Mucosa of descending colon (tissue), 3 donors: ENCODE data around the gene ZNF618. TPM values are rescaled to one million over a fixed set of nuclear protein-coding genes. Genes with fewer than 3 reads are reported as not detected.

Experiments used
- ATAC-seq: fragments of 200-7000 bp; cut with Tn5 transposase; one replicate; pipeline ENCODE4 v1.9.1; 2020; ENCODE audit warnings: mild to moderate bottlenecking, moderate library complexity
- DNase-seq, 3 donors: peaks; one replicate each; pipeline ENCODE4 v3.0.0-alpha.2; 2020
- H3K36me3 ChIP-seq: fragments of 200-600 bp; one replicate; pipeline ENCODE4 v1.8.0; 2021; ENCODE audit warnings: low read depth, mild to moderate bottlenecking
- H3K4me1 ChIP-seq: fragments of 200-600 bp; one replicate; pipeline ENCODE4 v1.8.0; 2021; ENCODE audit warnings: low read depth, mild to moderate bottlenecking
- H3K4me3 ChIP-seq: fragments of 200-600 bp; one replicate; pipeline ENCODE4 v1.8.0; 2021; ENCODE audit warnings: mild to moderate bottlenecking
- H3K9me3 ChIP-seq: fragments of 200-600 bp; one replicate; pipeline ENCODE4 v1.8.0; 2021; ENCODE audit warnings: mild to moderate bottlenecking
- intact Hi-C, 2 donors: fragments of 100-400 bp; cut with DNase I in 1 of 2; cut with micrococcal nuclease in 1 of 2; formaldehyde crosslinking; loops; one replicate each; pipeline versions ENCODE4 v1.11.0 to v1.11.1; 2022; cut with DNase I, micrococcal nuclease
- total RNA-seq, 3 donors: library from RNA; stranded (reverse); fragmentation: NEBNext Ultra II Directional in 2 of 3; extraction: Animal tissue kit (Norgen Biotek cat#: 25700) in 2 of 3; gene quantifications; one replicate each; pipeline versions ENCODE4 v1.2.1 to v1.2.4, GENCODE V29; 2021 to 2023
- TF ChIP-seq, protein P1 (sequence below): fragments of 200-600 bp; IDR thresholded peaks from one replicate; pipeline ENCODE4 v1.8.0; 2022; ENCODE audit warnings: antibody characterized with exemption, mild to moderate bottlenecking
- donor health status: DM: no; HTN: no; CAD: no; lungs with moderate emphysema.
- donor health status: DM: no; HTN: no; CAD: no.
- donor health status: DM: no; HTN: yes; CAD: no.

Gene ZNF618
- total RNA-seq, 3 donors from 2014 or later = 2.7 to 6.2 (median 3.7) TPM

GRCh38 chr9:113882636-113883164 lies 6.6 kb downstream of the ZNF618 start:
- Histone ChIP-seq H3K9me3 (no peaks in the 10 kb centered on the region), H3K36me3 (no peaks in the 10 kb centered on the region), H3K4me3 (no peak overlapping the region), H3K4me1 (no peaks in the 10 kb centered on the region)
- TF ChIP-seq, protein P1, sequence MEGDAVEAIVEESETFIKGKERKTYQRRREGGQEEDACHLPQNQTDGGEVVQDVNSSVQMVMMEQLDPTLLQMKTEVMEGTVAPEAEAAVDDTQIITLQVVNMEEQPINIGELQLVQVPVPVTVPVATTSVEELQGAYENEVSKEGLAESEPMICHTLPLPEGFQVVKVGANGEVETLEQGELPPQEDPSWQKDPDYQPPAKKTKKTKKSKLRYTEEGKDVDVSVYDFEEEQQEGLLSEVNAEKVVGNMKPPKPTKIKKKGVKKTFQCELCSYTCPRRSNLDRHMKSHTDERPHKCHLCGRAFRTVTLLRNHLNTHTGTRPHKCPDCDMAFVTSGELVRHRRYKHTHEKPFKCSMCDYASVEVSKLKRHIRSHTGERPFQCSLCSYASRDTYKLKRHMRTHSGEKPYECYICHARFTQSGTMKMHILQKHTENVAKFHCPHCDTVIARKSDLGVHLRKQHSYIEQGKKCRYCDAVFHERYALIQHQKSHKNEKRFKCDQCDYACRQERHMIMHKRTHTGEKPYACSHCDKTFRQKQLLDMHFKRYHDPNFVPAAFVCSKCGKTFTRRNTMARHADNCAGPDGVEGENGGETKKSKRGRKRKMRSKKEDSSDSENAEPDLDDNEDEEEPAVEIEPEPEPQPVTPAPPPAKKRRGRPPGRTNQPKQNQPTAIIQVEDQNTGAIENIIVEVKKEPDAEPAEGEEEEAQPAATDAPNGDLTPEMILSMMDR = no peak
- ATAC-seq (no peak), DNase-seq (no peak)
- intact Hi-C loops = loop anchor here in 1 of 2 donors (10.0 kb wide), 1 partner anchor 228 kb away; no protein-coding TSS in a partner anchor

DNA sequence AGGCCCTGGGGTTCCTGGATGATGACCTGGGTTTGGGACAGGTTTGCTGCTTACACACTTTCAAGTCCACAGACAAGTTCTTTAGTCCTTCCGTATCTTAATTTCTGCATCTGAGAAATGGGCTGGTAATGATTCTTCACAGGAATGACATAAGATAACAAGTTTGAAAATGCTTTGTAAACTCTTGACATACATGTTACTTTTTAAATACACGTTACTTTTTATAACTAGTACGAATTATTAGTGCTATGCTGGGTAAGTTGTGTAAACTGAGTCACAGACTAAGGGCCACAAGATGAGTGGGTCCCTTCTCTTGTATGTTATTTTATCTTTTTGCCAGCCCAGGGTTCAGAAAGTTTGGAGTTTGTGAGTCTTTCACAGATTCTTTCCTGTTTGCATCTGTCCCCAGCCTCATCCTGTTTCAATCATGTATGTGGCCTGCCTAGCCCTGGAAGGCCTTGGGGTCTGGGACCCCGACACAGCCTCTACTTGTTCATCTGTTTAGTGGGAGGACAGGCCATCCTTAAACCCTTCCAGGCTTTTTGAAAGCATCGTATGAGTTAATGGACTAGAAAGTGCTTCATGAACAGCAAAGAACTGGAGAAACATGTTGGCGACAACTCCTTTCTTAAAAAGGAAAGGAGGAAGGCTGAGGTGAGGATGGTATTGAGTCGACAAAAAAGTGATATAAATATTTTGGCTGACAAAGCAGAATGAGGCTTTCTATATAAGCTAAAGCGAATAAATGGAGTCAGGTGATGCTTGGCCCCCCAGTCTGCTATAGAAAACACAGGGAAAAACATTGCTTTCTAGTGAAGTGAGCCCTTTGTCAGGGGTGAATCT lies 9.3 kb downstream of the ZNF618 start:
- Histone ChIP-seq H3K9me3 (no peaks in the 10 kb centered on the region), H3K4me3 (no peak overlapping the region), H3K36me3 (no peaks in the 10 kb centered on the region), H3K4me1 (no peaks in the 10 kb centered on the region)
- DNase-seq (no peak), ATAC-seq (no peak)
- TF ChIP-seq, protein P1 = no peak
- intact Hi-C loops = loop anchor here in 1 of 2 donors (10.0 kb wide), 1 partner anchor 231 kb away; no protein-coding TSS in a partner anchor

GRCh38 chr9:113886026-113886369 lies 9.9 kb downstream of the ZNF618 start:
- no peak overlapping the region for H3K4me3 ChIP-seq
- ATAC-seq = peak; percentile 25
- intact Hi-C loops = loop anchor here in 1 of 2 donors (10.0 kb wide), 1 partner anchor 231 kb away; no protein-coding TSS in a partner anchor
- H3K4me1 ChIP-seq = no peaks in the 10 kb centered on the region
- no peaks in the 10 kb centered on the region for H3K9me3 ChIP-seq
- DNase-seq = no peak
- H3K36me3 ChIP-seq = no peaks in the 10 kb centered on the region
- TF ChIP-seq, protein P1 = no peak

DNA sequence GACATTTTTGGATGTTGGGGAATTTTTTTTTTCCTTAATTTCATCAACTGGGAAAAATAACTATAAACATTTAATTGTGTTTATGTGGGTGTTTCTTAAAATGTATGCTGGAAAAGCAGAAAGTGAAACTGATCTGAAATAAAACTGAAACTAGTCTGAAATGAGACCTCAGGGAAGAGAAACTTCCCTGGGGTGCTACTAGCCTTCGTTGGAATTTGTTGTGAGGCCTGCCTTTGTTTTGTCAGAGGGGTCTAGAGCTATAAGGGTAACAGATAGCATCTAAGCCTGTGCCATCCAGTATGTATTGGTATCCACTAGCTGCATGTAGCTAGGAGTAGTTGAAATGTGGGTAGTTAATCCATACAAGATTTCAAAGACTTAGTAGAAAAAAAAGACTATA lies 10.4 kb downstream of the ZNF618 start:
- no peak overlapping the region for H3K4me3 ChIP-seq
- intact Hi-C loops = loop anchor here in 1 of 2 donors (10.0 kb wide), 1 partner anchor 232 kb away; no protein-coding TSS in a partner anchor
- TF ChIP-seq, protein P1 = no peak
- DNase-seq = no peak
- H3K9me3 ChIP-seq = no peaks in the 10 kb centered on the region
- H3K36me3 ChIP-seq = no peaks in the 10 kb centered on the region
- ATAC-seq = peak; percentile 54
- no peaks in the 10 kb centered on the region for H3K4me1 ChIP-seq

DNA sequence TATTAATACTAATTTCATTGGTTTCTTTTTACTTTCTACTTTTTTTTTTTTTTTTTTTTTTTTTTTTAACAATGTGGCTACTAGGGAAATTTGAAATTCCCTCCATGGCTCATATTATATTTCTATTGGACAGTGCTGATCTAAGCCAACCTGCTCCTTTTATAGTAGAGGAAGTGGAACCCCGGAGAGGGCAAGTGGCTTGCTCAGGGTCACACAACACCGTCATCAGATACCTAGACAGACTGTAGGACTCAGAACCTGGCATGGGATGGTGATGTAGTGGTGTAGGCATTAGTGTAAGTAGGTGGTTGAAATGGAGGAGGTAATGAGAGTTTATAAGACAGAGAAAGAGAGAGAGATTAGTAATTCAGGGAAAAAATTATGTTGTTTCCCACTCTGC lies 10.8 kb downstream of the ZNF618 start:
- DNase-seq (no peak), ATAC-seq (peak; percentile 34)
- no peaks in the 10 kb centered on the region for H3K9me3 ChIP-seq
- no peaks in the 10 kb centered on the region for H3K36me3 ChIP-seq
- no peaks in the 10 kb centered on the region for H3K4me1 ChIP-seq
- intact Hi-C loops = loop anchor here in 1 of 2 donors (10.0 kb wide), 1 partner anchor 232 kb away; no protein-coding TSS in a partner anchor
- TF ChIP-seq, protein P1 = no peak
- H3K4me3 ChIP-seq = no peak overlapping the region
